ENCODE measurements around the gene IFNL3.

Gene IFNL3

GRCh38 chr19:39203372-39204341 is 41.1 kb downstream of the IFNL3 start, which contains the start of gene SYCN:
Gene SYCN (minus strand): TSS chr19:39204263. CDS start chr19:39204254, 9 bp downstream.
- Histone ChIP-seq H3F3A (ENCODE audit: control insufficient read depth, insufficient read depth) (no peaks in the 10 kb centered on the region), H3K27me3 (ENCODE audit: control insufficient read depth, low read length) (no peaks in the 10 kb centered on the region), H4K20me1 (ENCODE audit: control insufficient read depth, insufficient read depth, low read depth, low read length) (no peaks in the 10 kb centered on the region), H3K9me3 (ENCODE audit: control insufficient read depth, insufficient read depth, low read length) (no peaks in the 10 kb centered on the region), H3K36me3 (ENCODE audit: control insufficient read depth, low read length) (no peaks in the 10 kb centered on the region), H3K79me2 (ENCODE audit: control insufficient read depth, low read length) (no peaks in the 10 kb centered on the region), H3K27ac (ENCODE audit: low read depth, low read length) (no peak within 1 kb of the TSS), H3K4me2 (ENCODE audit: low read length) (no peak within 1 kb of the TSS), H3K4me1 (ENCODE audit: control insufficient read depth, low read length) (no peaks in the 10 kb centered on the region), H3K4me3 (ENCODE audit: low read length) (no peak within 1 kb of the TSS), H3K9me2 (replicated peaks; ENCODE audit: control insufficient read depth, low read length) (no peaks in the 10 kb centered on the region)
- TF ChIP-seq EZH2phosphoT487 (IDR thresholded peaks at IDR 0.05; ENCODE audit: borderline replicate concordance, low read length) (no peak), CTCF (IDR thresholded peaks at IDR 0.05; ENCODE audit: low read depth, low read length, poor library complexity, severe bottlenecking) (no peak)

GRCh38 chr19:39202998-39203355 is 41.8 kb downstream of the IFNL3 start:
- Histone ChIP-seq H3K4me1 (ENCODE audit: control insufficient read depth, low read length) (no peaks in the 10 kb centered on the region), H3F3A (ENCODE audit: control insufficient read depth, insufficient read depth) (no peaks in the 10 kb centered on the region), H3K9me2 (replicated peaks; ENCODE audit: control insufficient read depth, low read length) (no peaks in the 10 kb centered on the region), H3K4me2 (ENCODE audit: low read length) (no peak overlapping the region), H3K9me3 (ENCODE audit: control insufficient read depth, insufficient read depth, low read length) (no peaks in the 10 kb centered on the region), H3K27me3 (ENCODE audit: control insufficient read depth, low read length) (peaks cover under 1% of the 10 kb centered on the region; the same call in 1 of the 2 replicates), H4K20me1 (ENCODE audit: control insufficient read depth, insufficient read depth, low read depth, low read length) (no peaks in the 10 kb centered on the region), H3K27ac (ENCODE audit: low read depth, low read length) (no peak overlapping the region), H3K4me3 (ENCODE audit: low read length) (no peak overlapping the region), H3K36me3 (ENCODE audit: control insufficient read depth, low read length) (no peaks in the 10 kb centered on the region), H3K79me2 (ENCODE audit: control insufficient read depth, low read length) (no peaks in the 10 kb centered on the region)
- no peak for TF ChIP-seq CTCF (IDR thresholded peaks at IDR 0.05; ENCODE audit: low read depth, low read length, poor library complexity, severe bottlenecking)
- no peak for TF ChIP-seq EZH2phosphoT487 (IDR thresholded peaks at IDR 0.05; ENCODE audit: borderline replicate concordance, low read length)

- no peaks in the 10 kb centered on the region for H4K20me1 ChIP-seq (ENCODE audit: control insufficient read depth, insufficient read depth, low read depth, low read length)
- no peaks in the 10 kb centered on the region for H3K79me2 ChIP-seq (ENCODE audit: control insufficient read depth, low read length)
- H3K4me2 ChIP-seq (ENCODE audit: low read length) = no peak overlapping the region
- H3K27me3 ChIP-seq (ENCODE audit: control insufficient read depth, low read length) = peaks cover 7% of the 10 kb centered on the region
- no peaks in the 10 kb centered on the region for H3F3A ChIP-seq (ENCODE audit: control insufficient read depth, insufficient read depth)
- no peaks in the 10 kb centered on the region for H3K36me3 ChIP-seq (ENCODE audit: control insufficient read depth, low read length)
- no peaks in the 10 kb centered on the region for H3K9me2 ChIP-seq (replicated peaks; ENCODE audit: control insufficient read depth, low read length)
- H3K9me3 ChIP-seq (ENCODE audit: control insufficient read depth, insufficient read depth, low read length) = no peaks in the 10 kb centered on the region
- H3K4me1 ChIP-seq (ENCODE audit: control insufficient read depth, low read length) = no peaks in the 10 kb centered on the region
- H3K27ac ChIP-seq (ENCODE audit: low read depth, low read length) = no peak overlapping the region
- H3K4me3 ChIP-seq (ENCODE audit: low read length) = no peak overlapping the region
- TF ChIP-seq CTCF (IDR thresholded peaks at IDR 0.05; ENCODE audit: low read depth, low read length, poor library complexity, severe bottlenecking) (no peak), EZH2phosphoT487 (IDR thresholded peaks at IDR 0.05; ENCODE audit: borderline replicate concordance, low read length) (no peak)
Measured at GRCh38 chr19:39200803-39201115, 44.0 kb downstream of the IFNL3 start.

All from DOHH2 (cell line).